HEK293T (cell line): Measurements from ENCODE around the gene SNX4.

Experiments used
- CTCF ChIA-PET: fragments of 350-600 bp; formaldehyde crosslinking; extraction: SDS; loops from one replicate; lab custom pipeline; 2021; ENCODE audit warnings: antibody characterized with exemption, inconsistent platforms; lab: Yijun Ruan, JAX
- POLR2A ChIA-PET: fragments of 350-600 bp; formaldehyde crosslinking; extraction: SDS; loops from one replicate; lab custom pipeline; 2020; ENCODE audit warnings: antibody characterized with exemption, inconsistent platforms; lab: Yijun Ruan, JAX
- DNase-seq: peaks from one replicate; pipeline ENCODE4 v3.0.0; 2012; ENCODE audit warnings: mixed read lengths; ENCODE audit errors: extremely low spot score
- ARNT ChIP-seq: fragments of 450-650 bp; IDR thresholded peaks from 2 replicates; pipeline ENCODE4 v1.6.1; 2017; ENCODE audit warnings: mild to moderate bottlenecking
- BHLHE40 ChIP-seq: fragments of 450-650 bp; IDR thresholded peaks from 2 replicates; pipeline ENCODE4 v1.6.1; 2016; ENCODE audit warnings: mild to moderate bottlenecking, moderate library complexity, borderline replicate concordance
- CTBP1 ChIP-seq: fragments of 450-650 bp; IDR thresholded peaks from 2 replicates; pipeline ENCODE4 v1.6.1; 2016; ENCODE audit warnings: borderline replicate concordance
- ELF4 ChIP-seq: fragments of 450-650 bp; IDR thresholded peaks from 2 replicates; pipeline ENCODE4 v1.6.1; 2017; ENCODE audit warnings: antibody characterized with exemption
- FOXA1 ChIP-seq: fragments of 450-650 bp; IDR thresholded peaks from 2 replicates; pipeline ENCODE4 v1.6.1; 2016; ENCODE audit warnings: mild to moderate bottlenecking
- FOXK2 ChIP-seq: fragments of 450-650 bp; IDR thresholded peaks from 2 replicates; pipeline ENCODE4 v1.6.1; 2016; ENCODE audit warnings: mild to moderate bottlenecking
- FOXM1 ChIP-seq: fragments of 450-650 bp; IDR thresholded peaks from 2 replicates; pipeline ENCODE4 v1.6.1; 2017; ENCODE audit warnings: mild to moderate bottlenecking, borderline replicate concordance
- HDGF ChIP-seq: fragments of 450-650 bp; IDR thresholded peaks from 2 replicates; pipeline ENCODE4 v1.6.1; 2017; ENCODE audit warnings: antibody characterized with exemption, borderline replicate concordance
- L3MBTL2 ChIP-seq: fragments of 450-650 bp; conservative IDR thresholded peaks from 2 replicates; pipeline ENCODE4 v1.6.1; 2016; ENCODE audit warnings: mild to moderate bottlenecking
- LEF1 ChIP-seq: fragments of 450-650 bp; IDR thresholded peaks from 2 replicates; pipeline ENCODE4 v1.6.1; 2017; ENCODE audit warnings: mild to moderate bottlenecking, borderline replicate concordance
- NFRKB ChIP-seq: fragments of 450-650 bp; IDR thresholded peaks from 2 replicates; pipeline ENCODE4 v1.6.1; 2016; ENCODE audit warnings: mild to moderate bottlenecking, moderate library complexity
- SP1 ChIP-seq: fragments of 450-650 bp; IDR thresholded peaks from 2 replicates; pipeline ENCODE4 v1.6.1; 2017
- SUZ12 ChIP-seq: fragments of 450-650 bp; IDR thresholded peaks from 2 replicates; pipeline ENCODE4 v1.6.1; 2016; ENCODE audit warnings: mild to moderate bottlenecking
- TARDBP ChIP-seq: fragments of 450-650 bp; IDR thresholded peaks from 2 replicates; pipeline ENCODE4 v1.6.1; 2016
- ZNF384 ChIP-seq: fragments of 450-650 bp; IDR thresholded peaks from 2 replicates; pipeline ENCODE4 v1.6.1; 2016
- TF ChIP-seq, protein P1 (sequence below): fragments of 450-650 bp; IDR thresholded peaks from 2 replicates; pipeline ENCODE4 v1.6.1; 2016

The SNX4 gene

GRCh38 chr3:125460233-125460632 is 59.8 kb downstream of the SNX4 start:
- ChIA-PET POLR2A (no interaction called here), CTCF (no interaction called here)
- DNase-seq = no peak
- TF ChIP-seq ZNF384 (no peak), CTBP1 (no peak), FOXA1 (no peak), NFRKB (no peak), L3MBTL2 (no peak), BHLHE40 (no peak), FOXM1 (no peak), ARNT (no peak), SUZ12 (no peak), FOXK2 (no peak), TARDBP (no peak), HDGF (no peak), LEF1 (no peak), SP1 (no peak), ELF4 (no peak)
- TF ChIP-seq, protein P1, sequence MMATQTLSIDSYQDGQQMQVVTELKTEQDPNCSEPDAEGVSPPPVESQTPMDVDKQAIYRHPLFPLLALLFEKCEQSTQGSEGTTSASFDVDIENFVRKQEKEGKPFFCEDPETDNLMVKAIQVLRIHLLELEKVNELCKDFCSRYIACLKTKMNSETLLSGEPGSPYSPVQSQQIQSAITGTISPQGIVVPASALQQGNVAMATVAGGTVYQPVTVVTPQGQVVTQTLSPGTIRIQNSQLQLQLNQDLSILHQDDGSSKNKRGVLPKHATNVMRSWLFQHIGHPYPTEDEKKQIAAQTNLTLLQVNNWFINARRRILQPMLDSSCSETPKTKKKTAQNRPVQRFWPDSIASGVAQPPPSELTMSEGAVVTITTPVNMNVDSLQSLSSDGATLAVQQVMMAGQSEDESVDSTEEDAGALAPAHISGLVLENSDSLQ = no peak

GRCh38 chr3:125443923-125444322 is 76.1 kb downstream of the SNX4 start:
- ChIA-PET POLR2A (interaction anchor here (1.1 kb wide), 1 partner anchor 76 kb away, joined by 3 read pairs; the partner anchor contains the start of gene SNX4), CTCF (no interaction called here)
- DNase-seq = no peak
- no peak for TF ChIP-seq FOXM1
- no peak for TF ChIP-seq ARNT
- no peak for TF ChIP-seq LEF1
- TF ChIP-seq FOXK2 = no peak
- TF ChIP-seq CTBP1 = no peak
- TF ChIP-seq ZNF384 = no peak
- no peak for TF ChIP-seq SUZ12
- no peak for TF ChIP-seq NFRKB
- TF ChIP-seq TARDBP = no peak
- no peak for TF ChIP-seq FOXA1
- TF ChIP-seq BHLHE40 = no peak
- TF ChIP-seq, protein P1 = no peak
- TF ChIP-seq SP1 = no peak
- TF ChIP-seq HDGF = no peak
- TF ChIP-seq ELF4 = no peak

GRCh38 chr3:125442506-125442905 is 77.5 kb downstream of the SNX4 start:
- TF ChIP-seq, protein P1 = no peak
- TF ChIP-seq ZNF384 (no peak), SUZ12 (no peak), FOXM1 (no peak), CTBP1 (no peak), ELF4 (no peak), L3MBTL2 (no peak), FOXA1 (no peak), TARDBP (no peak), NFRKB (no peak), HDGF (no peak), SP1 (no peak), ARNT (no peak), FOXK2 (no peak), LEF1 (no peak), BHLHE40 (no peak)
- ChIA-PET POLR2A (interaction anchor here (1.1 kb wide), 1 partner anchor 78 kb away, joined by 3 read pairs; the partner anchor contains the start of gene SNX4), CTCF (no interaction called here)
- DNase-seq = no peak

DNA sequence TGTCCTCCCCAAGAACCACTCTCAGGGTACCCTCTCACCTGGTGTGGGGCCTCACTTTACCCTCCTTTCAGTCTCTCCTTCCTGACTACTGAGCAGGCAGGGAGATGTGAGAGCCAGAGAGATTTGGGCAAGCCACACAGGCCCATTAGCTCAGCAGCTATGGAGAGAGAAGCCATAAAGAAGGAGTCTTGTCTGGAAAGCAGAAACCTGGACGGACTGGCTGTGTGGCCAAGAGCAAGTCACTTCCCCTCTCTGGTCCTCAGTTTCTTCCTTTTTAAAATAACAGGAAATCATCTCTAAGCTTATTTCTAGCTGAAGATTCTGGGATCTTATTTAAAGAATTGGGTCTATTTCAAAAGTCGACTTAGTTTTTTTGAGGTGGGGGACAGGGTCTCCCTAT is 79.0 kb downstream of the SNX4 start:
- ChIA-PET CTCF (no interaction called here), POLR2A (no interaction called here)
- TF ChIP-seq FOXA1 = no peak
- no peak for TF ChIP-seq SUZ12
- TF ChIP-seq FOXK2 = no peak
- no peak for TF ChIP-seq ARNT
- no peak for TF ChIP-seq ELF4
- TF ChIP-seq BHLHE40 = no peak
- TF ChIP-seq SP1 = no peak
- no peak for TF ChIP-seq NFRKB
- TF ChIP-seq HDGF = no peak
- TF ChIP-seq CTBP1 = no peak
- TF ChIP-seq TARDBP = no peak
- TF ChIP-seq FOXM1 = no peak
- TF ChIP-seq, protein P1 = no peak
- no peak for TF ChIP-seq ZNF384
- DNase-seq = no peak

GRCh38 chr3:125440559-125440955 is 79.4 kb downstream of the SNX4 start:
- DNase-seq = no peak
- CTCF ChIA-PET = no interaction called here
- POLR2A ChIA-PET = no interaction called here
- no peak for TF ChIP-seq SUZ12
- TF ChIP-seq FOXA1 = no peak
- no peak for TF ChIP-seq ARNT
- TF ChIP-seq L3MBTL2 = no peak
- TF ChIP-seq BHLHE40 = no peak
- no peak for TF ChIP-seq FOXK2
- TF ChIP-seq, protein P1 = no peak
- no peak for TF ChIP-seq CTBP1
- no peak for TF ChIP-seq LEF1
- TF ChIP-seq SP1 = no peak
- TF ChIP-seq TARDBP = no peak
- TF ChIP-seq ZNF384 = no peak
